Activated CD8-positive, alpha-beta memory T cell treated with anti-CD3 and anti-CD28 coated beads, Interleukin-2, amount 50 U/mL, for 4 hours (primary cell): Measurements from ENCODE around the gene ABI1.
"Not testable (repeated sequence)": the region's sequence is repeated elsewhere in the genome, so short reads cannot be mapped to it uniquely, and the experiment has no call there.

Experiments used
- DNase-seq: peaks from one replicate; pipeline ENCODE4 v3.0.0-alpha.2; 2020

ABI1 gene

GRCh38 chr10:26860443-26861204, at the start of gene ABI1:
Gene ABI1 (minus strand): TSS chr10:26860958. CDS start chr10:26860863, 95 bp downstream.
- DNase-seq, result peak; percentile 96

GRCh38 chr10:26909753-26910152, 49.0 kb upstream of the ABI1 start:
- DNase-seq, result no peak

- DNase-seq, result not testable (repeated sequence)
Measured at GRCh38 chr10:26905253-26905781, 44.6 kb upstream of the ABI1 start.

- DNase-seq, result no peak
Measured at GRCh38 chr10:26903431-26904217, 42.9 kb upstream of the ABI1 start.

GRCh38 chr10:26892306-26892923, 31.7 kb upstream of the ABI1 start:
- not testable (repeated sequence) for DNase-seq

GRCh38 chr10:26890956-26891355, 30.2 kb upstream of the ABI1 start:
- no peak for DNase-seq

GRCh38 chr10:26887611-26888215, 27.0 kb upstream of the ABI1 start:
- no peak for DNase-seq

- no peak for DNase-seq
Measured at GRCh38 chr10:26881600-26882331, 21.0 kb upstream of the ABI1 start.

- DNase-seq, result no peak
Measured at GRCh38 chr10:26879744-26880143, 19.0 kb upstream of the ABI1 start.

GRCh38 chr10:26870766-26871165, 10.0 kb upstream of the ABI1 start:
- DNase-seq, result no peak

- no peak for DNase-seq
Measured at GRCh38 chr10:26869528-26869927, 8.8 kb upstream of the ABI1 start.

- DNase-seq, result no peak
Measured at GRCh38 chr10:26863351-26864076, 2.8 kb upstream of the ABI1 start.

GRCh38 chr10:26861205-26861998, 644 bp upstream of the ABI1 start:
- DNase-seq, result no peak

GRCh38 chr10:26860102-26860442, 686 bp downstream of the ABI1 start:
- peak; percentile 58 for DNase-seq

- DNase-seq, result no peak
Measured at GRCh38 chr10:26859241-26860101, 1.3 kb downstream of the ABI1 start.

- no peak for DNase-seq
Measured at GRCh38 chr10:26858707-26859034, 2.1 kb downstream of the ABI1 start.

- no peak for DNase-seq
Measured at GRCh38 chr10:26857991-26858706, 2.6 kb downstream of the ABI1 start.

- DNase-seq, result not testable (repeated sequence)
Measured at GRCh38 chr10:26857553-26857952, 3.2 kb downstream of the ABI1 start.

GRCh38 chr10:26855186-26855585, 5.6 kb downstream of the ABI1 start:
- DNase-seq, result no peak
